Measurements from ENCODE around the gene NOBOX.
"Not testable (repeated sequence)": the region's sequence is repeated elsewhere in the genome, so short reads cannot be mapped to it uniquely, and the experiment has no call there.

DNA sequence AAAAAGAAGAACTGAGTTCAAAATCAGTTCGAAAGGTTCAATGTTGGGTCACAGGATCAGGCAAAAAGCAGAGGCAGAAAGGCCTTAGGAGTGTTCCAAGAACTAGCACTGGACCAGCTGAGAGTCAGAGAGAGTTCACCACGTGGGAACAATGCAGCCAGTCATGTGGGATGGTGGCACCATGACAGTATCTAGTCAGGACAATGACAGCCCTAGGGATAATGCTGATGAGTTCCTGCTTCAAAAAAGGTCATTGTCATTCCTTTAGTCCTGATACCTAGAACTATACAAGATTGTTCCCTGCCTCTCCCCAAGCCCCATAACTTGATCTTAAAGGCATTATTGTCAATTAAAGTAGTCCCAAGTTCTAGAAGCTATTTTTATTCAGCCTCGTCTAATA is 51.8 kb downstream of the NOBOX start:
- TF ChIP-seq POLR2AphosphoS5 (IDR thresholded peaks at IDR 0.05; ENCODE audit: low read depth); CTCF (conservative IDR thresholded peaks at IDR 0.05; ENCODE audit: low read depth in 2 of 2); EZH2 (IDR thresholded peaks at IDR 0.05; ENCODE audit: low read depth, unreplicated experiment): not testable (repeated sequence)

Measured in GM23338 (cell line).